ENCODE results near the gene TRPM8. TPM values are rescaled to one million over a fixed set of nuclear protein-coding genes. Genes with fewer than 3 reads are reported as not detected.

Gene TRPM8
- total RNA-seq, 1 donor from 2014 or later, result not detected

DNA sequence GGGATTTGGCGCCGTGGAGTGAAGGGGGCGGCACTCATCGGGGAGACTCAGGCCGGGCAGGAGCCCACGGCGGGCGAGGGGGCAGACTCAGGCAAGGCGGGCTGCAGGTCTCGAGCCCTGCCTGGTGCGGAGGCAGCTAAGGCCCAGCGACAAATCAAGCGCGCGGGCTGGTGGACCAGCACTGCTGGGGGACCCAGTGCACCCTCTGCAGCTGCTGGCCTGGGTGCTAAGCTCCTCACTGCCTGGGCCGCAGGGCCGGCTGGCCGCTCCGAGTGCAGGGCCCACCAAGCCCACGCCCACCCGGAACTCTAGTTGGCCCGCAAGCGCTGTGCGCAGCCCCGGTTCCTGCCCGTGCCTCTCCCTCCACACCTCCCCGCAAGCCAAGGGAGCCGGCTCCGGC, 107.1 kb downstream of the TRPM8 start:
- H3K36me3 ChIP-seq, result no peaks in the 10 kb centered on the region
- H3K4me1 ChIP-seq, result peaks cover 6% of the 10 kb centered on the region
- no peak overlapping the region for H3K4me3 ChIP-seq
- DNase-seq (ENCODE audit: extremely low spot score in 2 of 2), result no peak
- no peaks in the 10 kb centered on the region for H3K9me3 ChIP-seq
- TF ChIP-seq, protein P1, sequence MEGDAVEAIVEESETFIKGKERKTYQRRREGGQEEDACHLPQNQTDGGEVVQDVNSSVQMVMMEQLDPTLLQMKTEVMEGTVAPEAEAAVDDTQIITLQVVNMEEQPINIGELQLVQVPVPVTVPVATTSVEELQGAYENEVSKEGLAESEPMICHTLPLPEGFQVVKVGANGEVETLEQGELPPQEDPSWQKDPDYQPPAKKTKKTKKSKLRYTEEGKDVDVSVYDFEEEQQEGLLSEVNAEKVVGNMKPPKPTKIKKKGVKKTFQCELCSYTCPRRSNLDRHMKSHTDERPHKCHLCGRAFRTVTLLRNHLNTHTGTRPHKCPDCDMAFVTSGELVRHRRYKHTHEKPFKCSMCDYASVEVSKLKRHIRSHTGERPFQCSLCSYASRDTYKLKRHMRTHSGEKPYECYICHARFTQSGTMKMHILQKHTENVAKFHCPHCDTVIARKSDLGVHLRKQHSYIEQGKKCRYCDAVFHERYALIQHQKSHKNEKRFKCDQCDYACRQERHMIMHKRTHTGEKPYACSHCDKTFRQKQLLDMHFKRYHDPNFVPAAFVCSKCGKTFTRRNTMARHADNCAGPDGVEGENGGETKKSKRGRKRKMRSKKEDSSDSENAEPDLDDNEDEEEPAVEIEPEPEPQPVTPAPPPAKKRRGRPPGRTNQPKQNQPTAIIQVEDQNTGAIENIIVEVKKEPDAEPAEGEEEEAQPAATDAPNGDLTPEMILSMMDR (IDR thresholded peaks at IDR 0.05), result no peak
- no peak for TF ChIP-seq POLR2A (IDR thresholded peaks at IDR 0.05)
- no peak for TF ChIP-seq POLR2AphosphoS5 (IDR thresholded peaks at IDR 0.05; ENCODE audit: insufficient read depth in 1 of 2, low read depth in 1 of 2)
- intact Hi-C loops (cut with DNase I), result no loop called here
- no peaks in the 10 kb centered on the region for H3K27me3 ChIP-seq
- H3K27ac ChIP-seq, result no peak overlapping the region

- Histone ChIP-seq H3K36me3 (no peaks in the 10 kb centered on the region), H3K27ac (no peak overlapping the region), H3K9me3 (no peaks in the 10 kb centered on the region), H3K4me1 (peaks cover 6% of the 10 kb centered on the region), H3K27me3 (no peaks in the 10 kb centered on the region), H3K4me3 (peak overlapping the region in 1 of 2 donors; percentile 2)
- TF ChIP-seq POLR2A (IDR thresholded peaks at IDR 0.05) (no peak), POLR2AphosphoS5 (IDR thresholded peaks at IDR 0.05; ENCODE audit: insufficient read depth in 1 of 2, low read depth in 1 of 2) (no peak)
- TF ChIP-seq, protein P1 (IDR thresholded peaks at IDR 0.05), result no peak
- DNase-seq (ENCODE audit: extremely low spot score in 2 of 2), result no peak
- intact Hi-C loops (cut with DNase I), result no loop called here
Measured at GRCh38 chr2:234025466-234025865, 108.3 kb downstream of the TRPM8 start.

- intact Hi-C loops (cut with DNase I), result no loop called here
- no peaks in the 10 kb centered on the region for H3K27me3 ChIP-seq
- TF ChIP-seq, protein P1 (IDR thresholded peaks at IDR 0.05), result no peak
- TF ChIP-seq POLR2A (IDR thresholded peaks at IDR 0.05), result no peak
- no peak for TF ChIP-seq POLR2AphosphoS5 (IDR thresholded peaks at IDR 0.05; ENCODE audit: insufficient read depth in 1 of 2, low read depth in 1 of 2)
- peak overlapping the region in 1 of 2 donors; percentile 2 for H3K4me3 ChIP-seq
- H3K36me3 ChIP-seq, result no peaks in the 10 kb centered on the region
- no peak for DNase-seq (ENCODE audit: extremely low spot score in 2 of 2)
- H3K9me3 ChIP-seq, result no peaks in the 10 kb centered on the region
- H3K27ac ChIP-seq, result no peak overlapping the region
- peaks cover 6% of the 10 kb centered on the region for H3K4me1 ChIP-seq
Measured at GRCh38 chr2:234025891-234026401, 108.8 kb downstream of the TRPM8 start.

GRCh38 chr2:234026693-234027254, 109.6 kb downstream of the TRPM8 start:
- DNase-seq (ENCODE audit: extremely low spot score in 2 of 2), result no peak
- Histone ChIP-seq H3K36me3 (no peaks in the 10 kb centered on the region), H3K9me3 (no peaks in the 10 kb centered on the region), H3K27me3 (no peaks in the 10 kb centered on the region), H3K4me1 (peaks cover 6% of the 10 kb centered on the region), H3K4me3 (no peak overlapping the region), H3K27ac (no peak overlapping the region)
- intact Hi-C loops (cut with DNase I), result no loop called here
- TF ChIP-seq POLR2A (IDR thresholded peaks at IDR 0.05), result no peak
- TF ChIP-seq POLR2AphosphoS5 (IDR thresholded peaks at IDR 0.05; ENCODE audit: insufficient read depth in 1 of 2, low read depth in 1 of 2), result no peak
- TF ChIP-seq, protein P1 (IDR thresholded peaks at IDR 0.05), result no peak

DNA sequence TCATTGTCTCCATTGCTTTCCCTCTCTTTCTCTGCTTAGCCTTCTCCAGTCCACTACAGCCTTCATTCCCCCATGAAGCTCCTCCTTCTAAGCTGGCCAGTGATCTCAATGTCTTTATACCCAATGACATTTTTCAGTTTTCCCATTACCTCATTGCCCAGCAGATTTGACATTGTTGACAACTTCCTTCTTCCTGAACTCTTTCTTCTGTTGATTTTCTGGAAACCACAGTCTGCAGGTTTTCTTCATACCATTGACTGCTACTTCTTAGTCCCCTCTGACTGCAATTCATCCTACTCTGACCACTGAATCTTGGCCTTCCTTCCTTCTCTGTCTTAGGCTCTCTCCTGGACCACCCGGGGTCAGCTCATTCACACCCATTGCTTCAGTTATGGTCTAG, 110.5 kb downstream of the TRPM8 start:
- Histone ChIP-seq H3K4me1 (peaks cover 6% of the 10 kb centered on the region), H3K27me3 (no peaks in the 10 kb centered on the region), H3K36me3 (no peaks in the 10 kb centered on the region), H3K27ac (no peak overlapping the region), H3K4me3 (no peak overlapping the region), H3K9me3 (no peaks in the 10 kb centered on the region)
- no peak for TF ChIP-seq POLR2A (IDR thresholded peaks at IDR 0.05)
- TF ChIP-seq POLR2AphosphoS5 (IDR thresholded peaks at IDR 0.05; ENCODE audit: insufficient read depth in 1 of 2, low read depth in 1 of 2), result no peak
- intact Hi-C loops (cut with DNase I), result no loop called here
- DNase-seq (ENCODE audit: extremely low spot score in 2 of 2), result no peak
